Uterus (tissue), 4 donors: ENCODE results near the gene IGSF3. TPM values are rescaled to one million over a fixed set of nuclear protein-coding genes. Genes with fewer than 3 reads are reported as not detected.
A peak's percentile ranks its signal among the peaks of the same experiment; 100 is the strongest.

Experiments used
- DNase-seq, 2 donors: peaks; one replicate each; pipeline ENCODE4 v3.0.0-alpha.2; 2019 to 2020
- H3K27ac ChIP-seq, 2 donors: fragments of 200-600 bp; sonication (generic); 1 replicate in 1 of 2; 2 replicates in 1 of 2; pipeline ENCODE4 v1.5.1; 2016 to 2018
- H3K27me3 ChIP-seq, 2 donors: fragments of 200-600 bp; sonication (generic); one replicate each; pipeline ENCODE4 v1.5.1; 2018 to 2019; ENCODE audit warnings: control low read depth in 1 of 2
- H3K36me3 ChIP-seq, 2 donors: fragments of 200-600 bp; sonication (generic); one replicate each; pipeline ENCODE4 v1.5.1; 2019; ENCODE audit warnings: control low read depth in 1 of 2
- H3K4me1 ChIP-seq, 2 donors: fragments of 200-600 bp; sonication (generic); one replicate each; pipeline ENCODE4 v1.5.1; 2018 to 2019; ENCODE audit warnings: control low read depth in 1 of 2
- H3K4me3 ChIP-seq, 2 donors: fragments of 200-600 bp; sonication (generic); 1 replicate in 1 of 2; 2 replicates in 1 of 2; pipeline ENCODE4 v1.5.1; 2018 to 2019; ENCODE audit warnings: mild to moderate bottlenecking in 1 of 2
- H3K9me3 ChIP-seq, 2 donors: fragments of 200-600 bp; sonication (generic); one replicate each; pipeline ENCODE4 v1.5.1; 2019; ENCODE audit warnings: control low read depth in 1 of 2
- CTCF ChIP-seq, 4 experiments: fragments of 200-600 bp in 2 of 4; fragments of 450-650 bp in 2 of 4; sonication (generic) in 2 of 4; IDR thresholded peaks; one replicate each; pipeline ENCODE4 v1.5.1; 2016 to 2019; ENCODE audit warnings: antibody characterized with exemption in 4 of 4, mild to moderate bottlenecking in 2 of 4, moderate library complexity in 1 of 4
- POLR2A ChIP-seq, 2 donors: fragments of 450-650 bp; IDR thresholded peaks; one replicate each; pipeline ENCODE4 v1.6.1; 2016; ENCODE audit warnings: antibody characterized with exemption in 2 of 2, mild to moderate bottlenecking in 1 of 2, moderate library complexity in 1 of 2
- intact Hi-C: fragments of 100-400 bp; cut with DNase I; formaldehyde crosslinking; loops from one replicate; pipeline ENCODE4 v1.15.1; 2023; ENCODE audit warnings: low total_unique reads
- total RNA-seq, 4 donors: library from RNA; depleted of rRNA in 3 of 4; stranded (reverse); fragments of >200 nt in 3 of 4; gene quantifications; one replicate each; pipeline versions ENCODE4 v1.1.0 to v1.2.4, GENCODE V29; 2014 to 2023
- donor health status: DM: yes; HTN: yes; CAD: no.

The IGSF3 gene
- total RNA-seq, 4 donors from 2014 or later = 3.8 to 35.6 (median 8.4) TPM

DNA sequence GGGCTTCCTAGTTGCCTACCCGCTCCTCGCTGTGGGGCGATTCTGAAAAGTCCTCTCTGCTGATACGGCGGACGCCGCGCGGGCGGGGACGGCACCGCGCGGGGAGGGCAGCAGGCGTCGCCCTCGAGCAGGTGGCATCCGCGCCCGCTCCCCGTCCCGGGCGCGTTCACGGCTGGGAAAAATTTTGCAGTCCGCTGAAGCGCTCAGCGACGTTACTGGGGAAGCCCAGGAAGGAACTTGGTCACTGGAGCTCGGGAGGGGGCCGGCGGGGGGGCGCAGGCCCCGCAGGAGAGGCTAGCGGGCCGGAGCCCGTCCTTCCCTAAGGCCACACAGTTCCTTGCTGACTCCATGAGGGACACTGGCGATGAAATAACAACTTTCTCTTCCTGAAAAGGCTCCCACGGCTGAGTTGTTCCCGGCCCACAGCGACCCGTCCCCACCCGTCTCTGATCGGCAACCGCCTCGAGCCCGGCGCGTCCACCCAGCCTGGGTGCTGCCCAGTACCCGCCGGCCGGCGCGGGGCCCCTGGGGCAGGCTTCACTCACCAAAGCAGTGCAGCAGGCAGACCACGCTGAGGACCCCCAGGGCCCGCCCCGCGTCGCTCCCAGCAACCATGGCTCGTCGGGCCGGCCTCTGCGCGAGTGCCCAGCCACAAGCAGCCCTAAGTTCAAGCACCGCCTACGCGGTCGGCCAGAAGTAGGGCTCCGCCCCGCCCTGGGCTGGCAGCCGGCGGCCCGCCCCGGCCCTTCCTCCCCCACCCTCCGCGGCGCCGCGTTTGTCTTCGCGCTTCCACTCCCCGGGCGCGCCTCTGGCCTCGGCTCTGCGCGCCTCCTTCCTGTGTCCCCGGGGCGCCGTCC is 96.9 kb downstream of the IGSF3 start, which contains the start of gene CD58:
Gene CD58 (minus strand): TSS at position 669 of the 857 bp plus-strand sequence. CDS start 54 bp downstream, at position 615.
- DNase-seq = peak; percentile 83 to 87
- Histone ChIP-seq H3K4me1 (no peaks in the 10 kb centered on the region), H3K27ac (peak within 1 kb of the TSS; percentile 94 to 95), H3K9me3 (no peaks in the 10 kb centered on the region), H3K4me3 (peak within 1 kb of the TSS; percentile 62 to 82), H3K36me3 (no peaks in the 10 kb centered on the region), H3K27me3 (no peaks in the 10 kb centered on the region)
- intact Hi-C loops = loop anchor here (10.0 kb wide), 1 partner anchor 494 kb away; the partner anchor contains the start of gene TTF2
- TF ChIP-seq POLR2A (IDR thresholded peaks at IDR 0.05) = peak; percentile 47 to 71
- TF ChIP-seq CTCF (IDR thresholded peaks at IDR 0.05) = peak; percentile 36 to 75 (median 59)

- DNase-seq = peak; percentile 31 to 45
- intact Hi-C loops = loop anchor here (10.0 kb wide), 1 partner anchor 495 kb away; the partner anchor contains the start of gene TTF2
- Histone ChIP-seq H3K4me3 (peak overlapping the region; percentile 62 to 82), H3K36me3 (no peaks in the 10 kb centered on the region), H3K9me3 (no peaks in the 10 kb centered on the region), H3K27me3 (no peaks in the 10 kb centered on the region), H3K27ac (peak overlapping the region; percentile 94 to 95), H3K4me1 (no peaks in the 10 kb centered on the region)
- TF ChIP-seq POLR2A (IDR thresholded peaks at IDR 0.05) = no peak
- no peak for TF ChIP-seq CTCF (IDR thresholded peaks at IDR 0.05)
Observed at GRCh38 chr1:116569776-116570357, 97.7 kb downstream of the IGSF3 start.

DNA sequence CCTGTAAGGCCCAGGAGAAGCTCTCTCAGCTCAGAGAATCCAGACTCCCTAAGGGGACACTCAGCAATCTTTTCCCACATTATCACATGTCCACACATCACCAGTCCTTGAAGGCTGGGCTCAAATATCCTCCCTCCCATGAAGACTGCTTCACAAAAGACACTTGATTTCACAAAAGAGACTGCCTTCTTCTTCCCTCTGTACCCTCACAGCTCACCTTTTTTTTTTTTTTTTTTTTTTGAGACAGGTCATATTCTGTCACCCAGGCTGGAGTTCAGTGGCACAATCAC is 98.2 kb downstream of the IGSF3 start:
- no peaks in the 10 kb centered on the region for H3K27me3 ChIP-seq
- H3K4me3 ChIP-seq = no peak overlapping the region
- H3K4me1 ChIP-seq = no peaks in the 10 kb centered on the region
- H3K9me3 ChIP-seq = no peaks in the 10 kb centered on the region
- no peak for DNase-seq
- H3K36me3 ChIP-seq = no peaks in the 10 kb centered on the region
- no peak overlapping the region for H3K27ac ChIP-seq
- TF ChIP-seq CTCF (IDR thresholded peaks at IDR 0.05) (no peak), POLR2A (IDR thresholded peaks at IDR 0.05) (no peak)
- intact Hi-C loops = no loop called here

DNA sequence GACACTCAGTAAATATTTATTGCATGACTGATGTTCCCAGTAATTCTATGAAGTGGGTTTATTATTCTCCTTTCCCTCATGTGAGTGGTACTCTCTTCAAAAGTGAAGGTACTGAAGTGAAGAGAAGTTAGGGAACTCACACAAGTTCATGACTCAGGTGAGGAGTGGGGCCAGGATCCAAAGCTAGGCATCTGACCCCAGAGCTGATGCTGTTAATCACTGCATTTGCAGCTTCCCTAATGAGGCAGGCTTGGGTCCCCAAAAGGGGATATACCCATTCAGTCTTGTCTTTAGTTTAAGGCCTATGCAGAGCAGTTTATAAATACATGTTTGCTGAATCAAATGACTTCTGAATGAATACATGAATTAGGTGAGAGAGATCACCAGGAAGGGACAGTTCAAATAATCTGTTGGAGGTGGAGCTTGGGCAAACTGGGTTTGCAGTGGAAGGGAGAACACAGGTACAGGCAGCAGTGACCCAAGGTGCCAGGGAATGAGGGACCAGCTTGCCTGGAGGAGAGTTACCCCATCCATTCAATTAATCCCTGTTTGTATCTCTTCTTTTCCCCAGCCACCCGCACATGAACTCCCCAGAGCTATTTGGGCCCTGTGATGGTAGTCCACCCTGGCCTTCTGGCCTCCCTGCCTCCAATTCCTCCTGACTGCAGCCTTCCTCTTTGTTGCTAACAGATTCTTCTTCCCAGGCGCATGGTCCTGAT is 98.7 kb downstream of the IGSF3 start:
- Histone ChIP-seq H3K27me3 (no peaks in the 10 kb centered on the region), H3K27ac (no peak overlapping the region)

More for the DNA sequence above, 98.7 kb downstream of the IGSF3 start:
- H3K36me3 ChIP-seq = no peaks in the 10 kb centered on the region
- no peak overlapping the region for H3K4me3 ChIP-seq
- TF ChIP-seq POLR2A (IDR thresholded peaks at IDR 0.05) (no peak), CTCF (IDR thresholded peaks at IDR 0.05) (no peak)
- no peaks in the 10 kb centered on the region for H3K9me3 ChIP-seq
- no peaks in the 10 kb centered on the region for H3K4me1 ChIP-seq
- no peak for DNase-seq
- intact Hi-C loops = no loop called here
